H54 (cell line): ENCODE results near the gene YIPF5.

Experiments
- DNase-seq: peaks from one replicate; pipeline ENCODE4 v3.0.0; 2011; ENCODE audit warnings: low spot score, mixed read lengths; ENCODE audit not compliant: insufficient read length
- FAIRE-seq: peaks from 3 replicates; lab custom pipeline; 2011; peaks lifted over from hg19 to GRCh38; lab: Jason Lieb, UNC
- POLR2A ChIP-seq: IDR thresholded peaks from 2 replicates; pipeline ENCODE4 v1.6.1; 2011; ENCODE audit warnings: low read depth, mild to moderate bottlenecking, low read length

Gene YIPF5

GRCh38 chr5:144170276-144171024, at the start of gene YIPF5, which contains the start of gene KCTD16:
Gene YIPF5 (minus strand): TSS chr5:144170659. CDS start chr5:144169955, 704 bp downstream.
Gene KCTD16 (plus strand): TSS chr5:144170873.
- peak; percentile 100 for FAIRE-seq
- DNase-seq: peak; percentile 81
- TF ChIP-seq POLR2A: peak; percentile 36; the same call in 1 of the 2 replicates

- no peak for DNase-seq
- TF ChIP-seq POLR2A: no peak
- FAIRE-seq: no peak
These were observed 49.4 kb upstream of the YIPF5 start for GRCh38 chr5:144219869-144220268.

GRCh38 chr5:144210655-144211054, 40.2 kb upstream of the YIPF5 start:
- DNase-seq (no peak), FAIRE-seq (no peak)
- no peak for TF ChIP-seq POLR2A

GRCh38 chr5:144209361-144209760, 38.9 kb upstream of the YIPF5 start:
- FAIRE-seq (no peak), DNase-seq (no peak)
- no peak for TF ChIP-seq POLR2A

GRCh38 chr5:144207875-144208444, 37.5 kb upstream of the YIPF5 start:
- DNase-seq: no peak
- no peak for FAIRE-seq
- no peak for TF ChIP-seq POLR2A

GRCh38 chr5:144206141-144206540, 35.7 kb upstream of the YIPF5 start:
- DNase-seq (no peak), FAIRE-seq (no peak)
- no peak for TF ChIP-seq POLR2A

GRCh38 chr5:144205141-144205551, 34.7 kb upstream of the YIPF5 start:
- peak; percentile 24 for DNase-seq
- 0 out of 2 replicates have a peak, but pooled peaks have one; percentile 20 for TF ChIP-seq POLR2A
- no peak for FAIRE-seq

GRCh38 chr5:144203750-144204596, 33.5 kb upstream of the YIPF5 start:
- FAIRE-seq (peak; percentile 43), DNase-seq (no peak)
- TF ChIP-seq POLR2A: no peak

- TF ChIP-seq POLR2A: no peak
- DNase-seq (no peak), FAIRE-seq (no peak)
These were observed 32.3 kb upstream of the YIPF5 start for GRCh38 chr5:144202726-144203125.

GRCh38 chr5:144202072-144202471, 31.6 kb upstream of the YIPF5 start:
- FAIRE-seq (no peak), DNase-seq (no peak)
- TF ChIP-seq POLR2A: no peak

GRCh38 chr5:144201588-144201987, 31.1 kb upstream of the YIPF5 start:
- DNase-seq: no peak
- FAIRE-seq: no peak
- no peak for TF ChIP-seq POLR2A

- no peak for TF ChIP-seq POLR2A
- FAIRE-seq (peak; percentile 20), DNase-seq (no peak)
These were observed 27.9 kb upstream of the YIPF5 start for GRCh38 chr5:144198386-144198785.

- no peak for TF ChIP-seq POLR2A
- FAIRE-seq: no peak
- no peak for DNase-seq
These were observed 26.2 kb upstream of the YIPF5 start for GRCh38 chr5:144196612-144197011.

GRCh38 chr5:144195448-144195847, 25.0 kb upstream of the YIPF5 start:
- no peak for FAIRE-seq
- no peak for TF ChIP-seq POLR2A
- no peak for DNase-seq
